K562 (cell line): ENCODE data around the gene CNTFR. TPM values are rescaled to one million over a fixed set of nuclear protein-coding genes. Genes with fewer than 3 reads are reported as not detected.

Source experiments
- ETS2 ChIP-seq: IDR thresholded peaks from 2 replicates; pipeline ENCODE4 v1.6.1; 2016; ENCODE audit warnings: borderline replicate concordance, missing genetic modification characterization, mild to moderate bottlenecking, moderate library complexity, missing compliant biosample characterization; ENCODE audit not compliant: poor library complexity, severe bottlenecking
- ETV5 ChIP-seq: sonication (generic); formaldehyde crosslinking; IDR thresholded peaks from 2 replicates; pipeline ENCODE4 v1.4.0; 2020; ENCODE audit warnings: low read depth, mild to moderate bottlenecking, missing genetic modification reagents
- FOXO4 ChIP-seq: fragments of 450-650 bp; formaldehyde crosslinking; IDR thresholded peaks from 2 replicates; pipeline ENCODE4 v1.4.0; 2020; ENCODE audit warnings: mild to moderate bottlenecking, moderate library complexity
- FOXP1 ChIP-seq: sonication (generic); formaldehyde crosslinking; IDR thresholded peaks from 2 replicates; pipeline ENCODE4 v1.8.0; 2022; ENCODE audit warnings: mild to moderate bottlenecking, missing genetic modification reagents
- JUND ChIP-seq, 2 experiments: IDR thresholded peaks; 2 replicates in 1 of 2; 3 replicates in 1 of 2; pipeline ENCODE4 v1.6.1; 2011; ENCODE audit warnings: borderline replicate concordance in 2 of 2, low read depth in 2 of 2, low read length in 2 of 2, improper control_type of control experiment in 1 of 2, missing biosample characterization in 1 of 2, missing genetic modification characterization in 1 of 2, missing genetic modification reagents in 1 of 2
- KAT8 ChIP-seq: fragments of 450-650 bp; IDR thresholded peaks from 2 replicates; pipeline ENCODE4 v1.6.1; 2016; ENCODE audit warnings: low read depth, mild to moderate bottlenecking
- MBD1 ChIP-seq: fragments of 250-450 bp; sonication (Bioruptor Pico); IDR thresholded peaks from 2 replicates; pipeline ENCODE4 v1.8.0; 2022; ENCODE audit warnings: inconsistent platforms
- NFIX ChIP-seq: fragments of 250-450 bp; sonication (Bioruptor Pico); IDR thresholded peaks from 2 replicates; pipeline ENCODE4 v1.4.0; 2020; ENCODE audit warnings: low read depth, mild to moderate bottlenecking, moderate library complexity
- RAD21 ChIP-seq, 2 experiments: fragments of 250-450 bp in 1 of 2; fragments of 450-650 bp in 1 of 2; sonication (Bioruptor Pico) in 1 of 2; formaldehyde crosslinking in 1 of 2; IDR thresholded peaks in 1 of 2; conservative IDR thresholded peaks in 1 of 2; 2 replicates each; pipeline versions ENCODE4 v1.4.0 to v1.8.0; 2020 to 2022; ENCODE audit warnings: mild to moderate bottlenecking in 2 of 2, moderate library complexity in 1 of 2
- RB1 ChIP-seq: fragments of 450-650 bp; IDR thresholded peaks from 2 replicates; pipeline ENCODE4 v1.6.1; 2017; ENCODE audit warnings: low read depth, mild to moderate bottlenecking
- RCOR1 ChIP-seq, 2 experiments: IDR thresholded peaks; 2 replicates each; pipeline ENCODE4 v1.6.1; 2012; ENCODE audit warnings: low read depth in 2 of 2, low read length in 2 of 2, borderline replicate concordance in 1 of 2, improper control_type of control experiment in 1 of 2
- SMC3 ChIP-seq: conservative IDR thresholded peaks from 2 replicates; pipeline ENCODE4 v1.6.1; 2011; ENCODE audit warnings: low read depth, low read length, improper control_type of control experiment; ENCODE audit not compliant: insufficient read depth
- SRSF1 ChIP-seq: fragments of 200-400 bp; formaldehyde crosslinking; IDR thresholded peaks from 2 replicates; pipeline ENCODE4 v1.6.1; 2017; ENCODE audit warnings: mild to moderate bottlenecking, low read depth, low read length, moderate library complexity
- STAT6 ChIP-seq: sonication (generic); formaldehyde crosslinking; IDR thresholded peaks from 2 replicates; pipeline ENCODE4 v1.8.1; 2023; ENCODE audit warnings: mild to moderate bottlenecking, missing genetic modification reagents
- TFAP4 ChIP-seq: sonication (generic); formaldehyde crosslinking; IDR thresholded peaks from 2 replicates; pipeline ENCODE4 v1.8.0; 2022; ENCODE audit warnings: missing genetic modification reagents, mild to moderate bottlenecking, moderate library complexity, borderline replicate concordance
- U2AF2 ChIP-seq: fragments of 200-400 bp; formaldehyde crosslinking; optimal IDR thresholded peaks from 2 replicates; pipeline ENCODE3; 2017; ENCODE audit warnings: low read depth, mild to moderate bottlenecking, low read length
- YBX1 ChIP-seq: fragments of 450-650 bp; IDR thresholded peaks from 2 replicates; pipeline ENCODE4 v1.7.1; 2016; ENCODE audit warnings: mild to moderate bottlenecking
- ZKSCAN1 ChIP-seq: fragments of 150-350 bp; IDR thresholded peaks from 2 replicates; pipeline ENCODE4 v1.6.1; 2016; ENCODE audit warnings: low read depth, low read length
- ZNF316 ChIP-seq: fragments of 450-650 bp; IDR thresholded peaks from 2 replicates; pipeline ENCODE4 v1.6.1; 2016
- ZNF57 ChIP-seq: fragments of 450-650 bp; formaldehyde crosslinking; IDR thresholded peaks from 2 replicates; pipeline ENCODE4 v1.4.0; 2020; ENCODE audit warnings: mild to moderate bottlenecking, moderate library complexity
- polyA plus RNA-seq, 8 experiments: library from polyadenylated mRNA; depleted of rRNA in 4 of 8; stranded (reverse) in 5 of 8; unstranded in 3 of 8; fragments of >200 nt; fragmentation: Nextera tagmentation in 2 of 8; fragmentation: Illumina TruSeq in 1 of 8; extraction: Ambion mirVana in 2 of 8; extraction: Trizol in 1 of 8; gene quantifications; 2 replicates each; pipeline versions ENCODE4 v1.2.1 to v1.2.3, GENCODE V29; 2011 to 2014; ENCODE audit warnings: inconsistent platforms in 1 of 8, missing spikeins in 1 of 8
- total RNA-seq, 7 experiments: library from RNA; depleted of rRNA in 6 of 7; stranded (reverse); fragments of >200 nt in 6 of 7; fragmentation: Illumina TruSeq in 2 of 7; extraction: Trizol in 2 of 7; gene quantifications; 2 replicates each; pipeline versions ENCODE4 v1.2.1 to v1.2.3, GENCODE V29; 2011 to 2021; ENCODE audit warnings: low replicate concordance in 1 of 7

The CNTFR gene
- total and polyA plus RNA-seq, 9 of the 15 experiments (the other 6 are each of a cell fraction or from before 2014, with no cell fraction given), result not detected

GRCh38 chr9:34591248-34591916 is 1.9 kb upstream of the CNTFR start (continued):
- TF ChIP-seq ZNF57 (no peak), YBX1 (no peak), JUND (IDR thresholded peaks at IDR 0.05; ENCODE audit: borderline replicate concordance, low read depth, low read length) (0 out of 2 replicates have a peak, but pooled peaks have one; percentile 14), JUND (tag; IDR thresholded peaks at IDR 0.05; ENCODE audit: borderline replicate concordance, low read depth, low read length) (no peak), FOXO4 (CRISPR knock-in tag) (no peak), RAD21 (CRISPR knock-in tag; conservative IDR thresholded peaks at IDR 0.05 in 1 of 2, IDR thresholded peaks at IDR 0.05 in 1 of 2) (peak; percentile 63 to 90), MBD1 (CRISPR knock-in tag) (no peak), FOXP1 (CRISPR knock-in tag) (no peak), SRSF1 (no peak), ETV5 (CRISPR knock-in tag) (no peak), RB1 (peak; percentile 87), STAT6 (no peak), ETS2 (tag) (no peak), U2AF2 (no peak), KAT8 (no peak), ZKSCAN1 (no peak), TFAP4 (peak; percentile 14; the same call in 1 of the 2 replicates), SMC3 (peak; percentile 95), RCOR1 (IDR thresholded peaks at IDR 0.05; ENCODE audit: borderline replicate concordance in 1 of 2, low read depth in 2 of 2, low read length in 2 of 2) (0 out of 4 replicates have a peak, but pooled peaks of 1 of the 2 experiments have one; percentile 14), NFIX (CRISPR knock-in tag) (no peak), ZNF316 (no peak)
